Panc1 (cell line): ENCODE data around the gene RS1. TPM values are rescaled to one million over a fixed set of nuclear protein-coding genes. Genes with fewer than 3 reads are reported as not detected.

ENCODE experiments used
- ATAC-seq: fragments of 200-7000 bp; cut with Tn5 transposase; 2 replicates; pipeline ENCODE4 v1.9.1; 2020; ENCODE audit warnings: mild to moderate bottlenecking, moderate library complexity
- BruUV-seq: library from RNA; stranded (reverse); fragments of 400-500 nt; replicated peaks from 2 replicates; lab custom pipeline; 2021; lab: Mats Ljungman, UMichigan
- CTCF ChIA-PET: fragments of 300-600 bp; sonication (Branson Sonifier 250); formaldehyde crosslinking; loops from one replicate; lab custom pipeline; 2022; ENCODE audit warnings: antibody characterized with exemption; lab: Charles Lee
- POLR2A ChIA-PET: fragments of 300-600 bp; sonication (Branson Sonifier 250); formaldehyde crosslinking; loops from one replicate; lab custom pipeline; 2022; ENCODE audit warnings: antibody characterized with exemption; lab: Charles Lee
- DNase-seq: peaks from one replicate; pipeline ENCODE4 v3.0.0-alpha.2; 2010; ENCODE audit warnings: low read depth, low spot score
- H3K27ac ChIP-seq: 2 replicates; pipeline ENCODE4 v1.5.1; 2011; ENCODE audit warnings: mild to moderate bottlenecking, low read length, inconsistent platforms
- H3K27me3 ChIP-seq: fragments of 200-500 bp; sonication (Bioruptor generic); 2 replicates; pipeline ENCODE4 v1.6.0; 2014; ENCODE audit warnings: low read length, inconsistent platforms; ENCODE audit not compliant: control insufficient read depth, insufficient read depth
- H3K36me3 ChIP-seq: fragments of 200-500 bp; sonication (Bioruptor generic); 2 replicates; pipeline ENCODE4 v1.5.1; 2014; ENCODE audit warnings: inconsistent platforms, mild to moderate bottlenecking, low read length, moderate library complexity; ENCODE audit not compliant: control insufficient read depth, insufficient read depth
- H3K4me1 ChIP-seq: 2 replicates; pipeline ENCODE4 v1.5.1; 2011; ENCODE audit warnings: inconsistent platforms, mild to moderate bottlenecking, low read length, moderate library complexity; ENCODE audit not compliant: control insufficient read depth, insufficient read depth
- H3K4me3 ChIP-seq, 2 experiments: 2 replicates each; pipeline ENCODE4 v1.5.1; 2011 to 2012; ENCODE audit warnings: low read depth in 2 of 2, low read length in 2 of 2, mild to moderate bottlenecking in 2 of 2, inconsistent platforms in 1 of 2, moderate library complexity in 1 of 2
- H3K9me3 ChIP-seq: fragments of 200-500 bp; sonication (Bioruptor generic); 2 replicates; pipeline ENCODE4 v1.5.1; 2014; ENCODE audit warnings: low read depth, mild to moderate bottlenecking, inconsistent platforms, low read length, moderate library complexity; ENCODE audit not compliant: control insufficient read depth, insufficient read depth
- CTCF ChIP-seq: fragments of 450-650 bp; IDR thresholded peaks from 2 replicates; pipeline ENCODE4 v1.5.1; 2017; ENCODE audit warnings: mild to moderate bottlenecking
- POLR2AphosphoS5 ChIP-seq: IDR thresholded peaks from 2 replicates; pipeline ENCODE4 v1.6.1; 2012; ENCODE audit warnings: mild to moderate bottlenecking, low read depth, low read length, moderate library complexity
- REST ChIP-seq, 2 experiments: IDR thresholded peaks; 2 replicates each; pipeline ENCODE4 v1.6.1; 2011 to 2012; ENCODE audit warnings: low read depth in 2 of 2, control low read depth in 1 of 2, low read length in 1 of 2, mild to moderate bottlenecking in 1 of 2, moderate library complexity in 1 of 2; ENCODE audit not compliant: insufficient read depth in 1 of 2
- SIN3A ChIP-seq: IDR thresholded peaks from 2 replicates; pipeline ENCODE4 v1.6.1; 2012; ENCODE audit warnings: low read depth, mild to moderate bottlenecking, low read length, moderate library complexity, borderline replicate concordance; ENCODE audit not compliant: insufficient read depth
- TCF7L2 ChIP-seq: IDR thresholded peaks from 2 replicates; pipeline ENCODE4 v1.6.1; 2011; ENCODE audit warnings: mild to moderate bottlenecking, low read depth, low read length, inconsistent platforms
- in situ Hi-C: cut with HindIII; loops from 2 replicates; pipeline ENCODE4 v1.10.0; 2016; ENCODE audit warnings: low sequenced_read_pairs, low pct_unique_long_range_greater_than_20kb
- intact Hi-C: fragments of 100-400 bp; cut with micrococcal nuclease; formaldehyde crosslinking; loops from one replicate; pipeline ENCODE4 v1.10.0; 2022; ENCODE audit not compliant: unreplicated experiment
- total RNA-seq: library from RNA; stranded (reverse); gene quantifications from one replicate; pipeline ENCODE4 v1.2.1, GENCODE V29; 2021; ENCODE audit not compliant: unreplicated experiment

The RS1 gene
- total RNA-seq, 1 experiment from 2014 or later, result not detected

- in situ Hi-C loops, result no loop called here
- CTCF ChIA-PET, result no interaction called here
- no TSS peak for BruUV-seq
Measured at GRCh38 chrX:18682979-18683387, 11.1 kb upstream of the RS1 start.

GRCh38 chrX:18681996-18682395 lies 10.1 kb upstream of the RS1 start:
- intact Hi-C loops, result no loop called here
- CTCF ChIA-PET, result no interaction called here

More at GRCh38 chrX:18682979-18683387, 11.1 kb upstream of the RS1 start:
- Histone ChIP-seq H3K27me3 (no peaks in the 10 kb centered on the region), H3K4me1 (no peaks in the 10 kb centered on the region), H3K9me3 (no peaks in the 10 kb centered on the region), H3K4me3 (no peak overlapping the region), H3K27ac (no peak overlapping the region), H3K36me3 (no peaks in the 10 kb centered on the region)
- DNase-seq, result no peak
- intact Hi-C loops, result no loop called here
- TF ChIP-seq REST (IDR thresholded peaks at IDR 0.05; ENCODE audit: insufficient read depth in 1 of 2, low read depth in 2 of 2, low read length in 1 of 2) (no peak), POLR2AphosphoS5 (no peak), SIN3A (no peak), TCF7L2 (no peak), CTCF (no peak)
- POLR2A ChIA-PET, result no interaction called here
- ATAC-seq, result no peak

More at GRCh38 chrX:18681996-18682395, 10.1 kb upstream of the RS1 start:
- no peaks in the 10 kb centered on the region for H3K36me3 ChIP-seq
- no TSS peak for BruUV-seq
- ATAC-seq (no peak), DNase-seq (no peak)
- H3K4me3 ChIP-seq, result no peak overlapping the region
- TF ChIP-seq CTCF (no peak), TCF7L2 (no peak), POLR2AphosphoS5 (no peak), REST (IDR thresholded peaks at IDR 0.05; ENCODE audit: insufficient read depth in 1 of 2, low read depth in 2 of 2, low read length in 1 of 2) (no peak), SIN3A (no peak)
- H3K27ac ChIP-seq, result no peak overlapping the region
- H3K4me1 ChIP-seq, result no peaks in the 10 kb centered on the region
- no peaks in the 10 kb centered on the region for H3K9me3 ChIP-seq
- POLR2A ChIA-PET, result no interaction called here
- in situ Hi-C loops, result no loop called here
- no peaks in the 10 kb centered on the region for H3K27me3 ChIP-seq
